Natural killer cell (primary cell): ENCODE data around the gene CST3. TPM values are rescaled to one million over a fixed set of nuclear protein-coding genes. Genes with fewer than 3 reads are reported as not detected.
A peak's percentile ranks its signal among the peaks of the same experiment; 100 is the strongest.

Source experiments
- ATAC-seq, 3 donors: fragments of 150-1000 bp in 2 of 3; fragments of 200-7000 bp in 1 of 3; cut with Tn5 transposase; 1 replicate in 1 of 3; 2 replicates in 2 of 3; pipeline ENCODE4 v1.10.0; 2021; ENCODE audit warnings: mild to moderate bottlenecking in 2 of 3, moderate library complexity in 2 of 3
- DNase-seq, 2 donors: peaks; one replicate each; pipeline versions ENCODE4 v3.0.0 to v3.0.0-alpha.2; 2013 to 2021; ENCODE audit warnings: mixed read lengths in 1 of 2
- H3K27ac ChIP-seq: one replicate; pipeline ENCODE4 v1.5.1; 2013; ENCODE audit warnings: mild to moderate bottlenecking, low read length
- H3K27me3 ChIP-seq: one replicate; pipeline ENCODE4 v1.6.1; 2013; ENCODE audit warnings: low read length; ENCODE audit not compliant: control insufficient read depth, insufficient read depth
- H3K36me3 ChIP-seq: one replicate; pipeline ENCODE4 v1.6.1; 2013; ENCODE audit warnings: low read length; ENCODE audit not compliant: control insufficient read depth, insufficient read depth
- H3K4me1 ChIP-seq: one replicate; pipeline ENCODE4 v1.6.1; 2013; ENCODE audit warnings: low read length; ENCODE audit not compliant: control insufficient read depth, insufficient read depth
- H3K4me3 ChIP-seq: one replicate; pipeline ENCODE4 v1.5.1; 2013; ENCODE audit warnings: low read length
- H3K9me3 ChIP-seq: one replicate; pipeline ENCODE4 v1.6.1; 2013; ENCODE audit warnings: low read length; ENCODE audit not compliant: control insufficient read depth, insufficient read depth
- H3K27ac Mint-ChIP-seq, 2 donors: one replicate each; pipeline ENCODE4 v1.8.0; 2022; ENCODE audit warnings: mild to moderate bottlenecking in 2 of 2, mixed read lengths in 2 of 2, moderate library complexity in 1 of 2
- H3K27me3 Mint-ChIP-seq, 2 donors: one replicate each; pipeline ENCODE4 v1.8.0; 2022; ENCODE audit warnings: low read depth in 2 of 2, mixed read lengths in 2 of 2
- H3K36me3 Mint-ChIP-seq: one replicate; pipeline ENCODE4 v1.8.0; 2022; ENCODE audit warnings: mixed read lengths
- H3K4me1 Mint-ChIP-seq, 2 donors: one replicate each; pipeline ENCODE4 v1.8.0; 2022; ENCODE audit warnings: mixed read lengths in 2 of 2
- H3K4me3 Mint-ChIP-seq: one replicate; pipeline ENCODE4 v1.8.0; 2022; ENCODE audit warnings: mild to moderate bottlenecking, moderate library complexity, mixed read lengths
- H3K9me3 Mint-ChIP-seq, 2 donors: one replicate each; pipeline ENCODE4 v1.8.0; 2022; ENCODE audit warnings: mixed read lengths in 2 of 2
- WGBS: methylation state at CpG from one replicate; pipeline ENCODE4 v1.1.7; 2013; ENCODE audit warnings: missing lambda C conversion rate; ENCODE audit not compliant: insufficient coverage; 5-methylcytosine and 5-hydroxymethylcytosine counted together
- intact Hi-C: fragments of 100-400 bp; cut with micrococcal nuclease; formaldehyde crosslinking; loops from one replicate; pipeline ENCODE4 v1.14.2; 2022
- total RNA-seq, 4 donors: library from RNA; stranded (reverse); fragments of 120-200 nt in 1 of 4; gene quantifications; one replicate each; pipeline versions ENCODE4 v1.2.3 to v1.2.4, GENCODE V29; 2013 to 2022
- TF ChIP-seq, protein P1 (sequence below): fragments of 200-600 bp; IDR thresholded peaks from one replicate; pipeline ENCODE4 v1.8.0; 2022; ENCODE audit warnings: antibody characterized with exemption

Gene CST3
- total RNA-seq, 3 donors from 2014 or later (not counting 1 experiment from before 2014, with no cell fraction given) = 30.0 to 118 (median 83.8) TPM

DNA sequence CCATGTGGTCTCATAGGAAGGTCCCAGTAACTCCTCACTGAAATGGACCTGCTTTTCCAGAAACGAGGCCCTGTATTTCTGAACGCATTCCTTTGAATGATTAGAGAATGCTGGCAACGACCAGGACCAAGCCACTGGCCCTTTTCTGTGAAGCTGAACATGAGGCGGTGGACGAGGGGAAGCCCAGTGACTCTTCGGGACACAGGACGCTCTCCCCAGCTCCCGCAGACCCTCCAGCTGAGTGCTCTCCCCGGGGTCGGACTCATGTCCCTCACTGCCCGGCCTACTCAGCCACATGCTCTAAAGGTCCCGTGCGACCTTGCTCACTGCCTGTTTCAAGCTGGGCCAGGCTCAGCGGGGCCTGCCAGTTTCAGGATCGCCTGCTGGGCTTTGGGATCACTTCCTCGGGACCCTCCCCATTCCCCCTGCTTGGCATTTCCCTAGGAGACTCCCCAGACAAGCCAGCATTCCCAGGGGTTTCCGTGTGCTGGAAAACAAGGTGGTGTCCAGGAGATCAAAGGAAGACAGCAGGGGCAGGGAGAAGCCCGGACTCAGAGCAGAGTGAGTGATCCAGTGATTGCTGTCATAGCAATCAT, 29.4 kb downstream of the CST3 start:
- intact Hi-C loops = loop anchor here (5.0 kb wide), 1 partner anchor 261 kb away; no protein-coding TSS in a partner anchor
- H3K36me3 Mint-ChIP-seq = no peaks in the 10 kb centered on the region
- H3K9me3 Mint-ChIP-seq = no peaks in the 10 kb centered on the region
- H3K4me1 ChIP-seq = peaks cover 8% of the 10 kb centered on the region
- no peak overlapping the region for H3K27ac Mint-ChIP-seq
- no peak overlapping the region for H3K27ac ChIP-seq
- 92% methylated on average over 18 of the region's 18 CpGs for WGBS
- TF ChIP-seq, protein P1, sequence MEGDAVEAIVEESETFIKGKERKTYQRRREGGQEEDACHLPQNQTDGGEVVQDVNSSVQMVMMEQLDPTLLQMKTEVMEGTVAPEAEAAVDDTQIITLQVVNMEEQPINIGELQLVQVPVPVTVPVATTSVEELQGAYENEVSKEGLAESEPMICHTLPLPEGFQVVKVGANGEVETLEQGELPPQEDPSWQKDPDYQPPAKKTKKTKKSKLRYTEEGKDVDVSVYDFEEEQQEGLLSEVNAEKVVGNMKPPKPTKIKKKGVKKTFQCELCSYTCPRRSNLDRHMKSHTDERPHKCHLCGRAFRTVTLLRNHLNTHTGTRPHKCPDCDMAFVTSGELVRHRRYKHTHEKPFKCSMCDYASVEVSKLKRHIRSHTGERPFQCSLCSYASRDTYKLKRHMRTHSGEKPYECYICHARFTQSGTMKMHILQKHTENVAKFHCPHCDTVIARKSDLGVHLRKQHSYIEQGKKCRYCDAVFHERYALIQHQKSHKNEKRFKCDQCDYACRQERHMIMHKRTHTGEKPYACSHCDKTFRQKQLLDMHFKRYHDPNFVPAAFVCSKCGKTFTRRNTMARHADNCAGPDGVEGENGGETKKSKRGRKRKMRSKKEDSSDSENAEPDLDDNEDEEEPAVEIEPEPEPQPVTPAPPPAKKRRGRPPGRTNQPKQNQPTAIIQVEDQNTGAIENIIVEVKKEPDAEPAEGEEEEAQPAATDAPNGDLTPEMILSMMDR = no peak
- no peak for DNase-seq
- H3K27me3 ChIP-seq = no peaks in the 10 kb centered on the region
- peaks cover 6 to 13% of the 10 kb centered on the region in 2 donors for H3K27me3 Mint-ChIP-seq
- no peaks in the 10 kb centered on the region for H3K36me3 ChIP-seq
- no peak overlapping the region for H3K4me3 ChIP-seq
- H3K9me3 ChIP-seq = no peaks in the 10 kb centered on the region
- H3K4me1 Mint-ChIP-seq = peaks cover 11 to 12% of the 10 kb centered on the region in 2 donors
- no peak for ATAC-seq
- no peak overlapping the region for H3K4me3 Mint-ChIP-seq

DNA sequence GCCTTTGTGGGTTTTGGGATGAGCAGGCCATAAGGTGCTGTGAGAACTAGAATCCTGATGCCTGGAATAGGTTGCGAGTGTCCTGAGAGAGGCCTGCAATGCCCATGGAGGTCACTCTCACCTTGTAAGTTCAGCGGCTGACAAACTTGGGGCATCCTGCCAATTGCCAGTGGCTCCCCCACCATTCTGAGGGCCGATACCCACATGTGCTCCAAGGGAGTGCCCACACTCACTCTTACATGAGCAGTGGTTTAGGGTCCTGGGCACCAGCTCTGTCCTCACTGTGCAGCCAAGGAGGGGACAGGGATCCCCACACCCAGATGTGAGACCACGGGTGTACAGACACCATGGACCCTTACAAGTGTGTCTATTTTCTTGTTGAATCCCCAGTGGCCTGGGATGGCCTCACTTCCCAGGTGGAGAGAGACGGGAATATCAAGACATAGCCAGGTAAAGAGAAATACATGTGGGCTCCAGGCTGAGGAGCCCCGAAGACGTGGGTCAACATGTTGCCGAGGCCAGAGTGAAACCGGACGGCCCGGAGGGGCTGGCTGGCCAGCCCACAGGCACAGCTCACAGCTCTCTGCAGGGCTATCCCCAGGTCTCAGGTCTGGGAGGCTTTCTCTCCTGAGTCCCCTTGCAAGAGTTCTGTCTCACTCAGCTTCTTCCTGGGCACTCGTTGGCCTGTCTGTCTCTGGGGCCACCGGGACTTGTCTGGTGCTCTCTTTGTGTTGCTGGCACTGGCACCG, 30.1 kb downstream of the CST3 start:
- DNase-seq (no peak), ATAC-seq (no peak)
- no peak overlapping the region for H3K27ac ChIP-seq
- Mint-ChIP-seq H3K36me3 (no peaks in the 10 kb centered on the region), H3K27ac (no peak overlapping the region), H3K4me3 (no peak overlapping the region), H3K9me3 (no peaks in the 10 kb centered on the region), H3K27me3 (peaks cover 6 to 13% of the 10 kb centered on the region in 2 donors), H3K4me1 (peaks cover 11 to 12% of the 10 kb centered on the region in 2 donors)
- intact Hi-C loops = loop anchor here (5.0 kb wide), 1 partner anchor 260 kb away; no protein-coding TSS in a partner anchor
- no peak overlapping the region for H3K4me3 ChIP-seq
- peaks cover 13% of the 10 kb centered on the region for H3K4me1 ChIP-seq
- 93% methylated on average over 14 of the region's 14 CpGs for WGBS
- no peaks in the 10 kb centered on the region for H3K27me3 ChIP-seq
- no peaks in the 10 kb centered on the region for H3K9me3 ChIP-seq
- TF ChIP-seq, protein P1 = no peak
- no peaks in the 10 kb centered on the region for H3K36me3 ChIP-seq

DNA sequence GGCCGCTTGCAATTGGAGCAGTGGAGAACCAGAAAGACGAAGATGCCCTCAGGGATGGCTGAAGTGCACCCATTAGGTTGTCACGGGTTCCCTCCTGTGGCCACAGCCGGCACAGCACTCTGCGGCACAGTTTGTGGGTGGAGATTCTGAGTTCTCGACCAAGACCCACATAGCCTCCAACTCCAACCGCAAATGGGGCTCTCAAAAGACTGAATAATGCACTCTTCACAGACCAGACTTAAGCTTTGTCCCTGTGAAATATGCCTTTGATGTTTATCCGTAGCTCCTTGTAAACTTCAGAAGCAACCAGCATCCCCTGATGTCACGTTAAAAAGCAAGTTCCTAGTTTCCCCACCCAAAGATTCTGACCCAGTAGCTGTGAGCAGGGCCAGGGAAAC, 31.1 kb downstream of the CST3 start:
- intact Hi-C loops = loop anchor here (1.0 to 5.0 kb wide), 2 partner anchors 164 to 259 kb away; no protein-coding TSS in a partner anchor
- peak; percentile 75 to 76 for DNase-seq
- Histone ChIP-seq H3K4me3 (no peak overlapping the region), H3K9me3 (no peaks in the 10 kb centered on the region), H3K27me3 (no peaks in the 10 kb centered on the region), H3K4me1 (peaks cover 17% of the 10 kb centered on the region), H3K27ac (no peak overlapping the region), H3K36me3 (no peaks in the 10 kb centered on the region)
- Mint-ChIP-seq H3K36me3 (no peaks in the 10 kb centered on the region), H3K4me3 (no peak overlapping the region), H3K27ac (peak overlapping the region in 1 of 2 donors; percentile 29), H3K9me3 (no peaks in the 10 kb centered on the region), H3K4me1 (peaks cover 11 to 12% of the 10 kb centered on the region in 2 donors), H3K27me3 (peaks cover 6% of the 10 kb centered on the region in 2 donors)
- TF ChIP-seq, protein P1 = peak; percentile 82
- 7% methylated on average over 9 of the region's 9 CpGs for WGBS
- peak; percentile 87 to 100 (median 100) for ATAC-seq
